Trophoblast cell (in vitro differentiated cells and primary cell): ENCODE measurements around the gene SCFD2.

Source experiments
- DNase-seq, 2 donors: peaks; one replicate each; pipeline ENCODE4 v3.0.0-alpha.2; 2016
- H2AFZ ChIP-seq: 2 replicates; pipeline ENCODE4 v1.6.1; 2013; ENCODE audit warnings: low read length, moderate library complexity, mild to moderate bottlenecking; ENCODE audit not compliant: insufficient read depth, poor library complexity
- H2AK5ac ChIP-seq: 2 replicates; pipeline ENCODE4 v1.6.1; 2013; ENCODE audit warnings: mild to moderate bottlenecking, low read length
- H2BK120ac ChIP-seq: 2 replicates; pipeline ENCODE4 v1.6.1; 2013; ENCODE audit warnings: low read length, mild to moderate bottlenecking, moderate library complexity; ENCODE audit not compliant: insufficient read depth, poor library complexity
- H2BK12ac ChIP-seq: 2 replicates; pipeline ENCODE4 v1.6.1; 2013; ENCODE audit warnings: mild to moderate bottlenecking, low read length, moderate library complexity
- H2BK5ac ChIP-seq: 2 replicates; pipeline ENCODE4 v1.6.1; 2013; ENCODE audit warnings: low read length, low read depth, moderate library complexity, mild to moderate bottlenecking; ENCODE audit not compliant: poor library complexity
- H3K14ac ChIP-seq: 2 replicates; pipeline ENCODE4 v1.6.1; 2013; ENCODE audit warnings: mild to moderate bottlenecking, low read length
- H3K18ac ChIP-seq: 2 replicates; pipeline ENCODE4 v1.6.1; 2013; ENCODE audit warnings: mild to moderate bottlenecking, low read length
- H3K23ac ChIP-seq: 2 replicates; pipeline ENCODE4 v1.6.1; 2013; ENCODE audit warnings: low read length
- H3K27ac ChIP-seq: 2 replicates; pipeline ENCODE4 v1.5.1; 2013; ENCODE audit warnings: low read depth, mild to moderate bottlenecking, inconsistent platforms, low read length, moderate library complexity
- H3K27me3 ChIP-seq: 2 replicates; pipeline ENCODE4 v1.6.1; 2013; ENCODE audit warnings: inconsistent platforms, mild to moderate bottlenecking, low read length, moderate library complexity; ENCODE audit not compliant: insufficient read depth
- H3K36me3 ChIP-seq, 2 experiments: 1 replicate in 1 of 2; 2 replicates in 1 of 2; pipeline ENCODE4 v1.6.1; 2013; ENCODE audit warnings: low read length in 2 of 2, mild to moderate bottlenecking in 2 of 2, moderate library complexity in 1 of 2; ENCODE audit not compliant: insufficient read depth in 2 of 2, control insufficient read depth in 1 of 2
- H3K4ac ChIP-seq: 2 replicates; pipeline ENCODE4 v1.6.1; 2013; ENCODE audit warnings: low read depth, mild to moderate bottlenecking, low read length, moderate library complexity
- H3K4me1 ChIP-seq, 2 experiments: 1 replicate in 1 of 2; 2 replicates in 1 of 2; pipeline ENCODE4 v1.6.1; 2013; ENCODE audit warnings: low read length in 2 of 2, mild to moderate bottlenecking in 2 of 2, moderate library complexity in 1 of 2; ENCODE audit not compliant: insufficient read depth in 2 of 2, control insufficient read depth in 1 of 2
- H3K4me2 ChIP-seq: 2 replicates; pipeline ENCODE4 v1.6.1; 2013; ENCODE audit warnings: inconsistent platforms, mild to moderate bottlenecking, low read length, moderate library complexity
- H3K4me3 ChIP-seq: 2 replicates; pipeline ENCODE4 v1.5.1; 2013; ENCODE audit warnings: mild to moderate bottlenecking, low read depth, low read length, inconsistent platforms
- H3K79me1 ChIP-seq: one replicate; pipeline ENCODE4 v1.6.1; 2013; ENCODE audit warnings: low read length
- H3K79me2 ChIP-seq: 2 replicates; pipeline ENCODE4 v1.6.1; 2013; ENCODE audit warnings: low read length, mild to moderate bottlenecking; ENCODE audit not compliant: control insufficient read depth, insufficient read depth, poor library complexity
- H3K9ac ChIP-seq: 2 replicates; pipeline ENCODE4 v1.6.1; 2013; ENCODE audit warnings: mild to moderate bottlenecking, low read length
- H3K9me3 ChIP-seq: 2 replicates; pipeline ENCODE4 v1.6.1; 2013; ENCODE audit warnings: low read depth, mild to moderate bottlenecking, control low read depth, inconsistent platforms, low read length; ENCODE audit not compliant: insufficient read depth
- H4K12ac ChIP-seq: 2 replicates; pipeline ENCODE4 v1.6.1; 2013; ENCODE audit warnings: low read depth, mild to moderate bottlenecking, low read length, moderate library complexity
- H4K8ac ChIP-seq: 2 replicates; pipeline ENCODE4 v1.6.1; 2013; ENCODE audit warnings: low read depth, mild to moderate bottlenecking, low read length, moderate library complexity
- H4K91ac ChIP-seq: one replicate; pipeline ENCODE4 v1.6.1; 2013; ENCODE audit warnings: low read depth, mild to moderate bottlenecking, low read length, moderate library complexity
- WGBS: extraction: QIAGEN DNeasy Blood & Tissue Kit; methylation state at CpG from one replicate; pipeline ENCODE4 v1.1.7; 2013; ENCODE audit warnings: missing lambda C conversion rate; ENCODE audit not compliant: insufficient read length, insufficient coverage; ENCODE audit errors: extremely low coverage; 5-methylcytosine and 5-hydroxymethylcytosine counted together

SCFD2 gene

DNA sequence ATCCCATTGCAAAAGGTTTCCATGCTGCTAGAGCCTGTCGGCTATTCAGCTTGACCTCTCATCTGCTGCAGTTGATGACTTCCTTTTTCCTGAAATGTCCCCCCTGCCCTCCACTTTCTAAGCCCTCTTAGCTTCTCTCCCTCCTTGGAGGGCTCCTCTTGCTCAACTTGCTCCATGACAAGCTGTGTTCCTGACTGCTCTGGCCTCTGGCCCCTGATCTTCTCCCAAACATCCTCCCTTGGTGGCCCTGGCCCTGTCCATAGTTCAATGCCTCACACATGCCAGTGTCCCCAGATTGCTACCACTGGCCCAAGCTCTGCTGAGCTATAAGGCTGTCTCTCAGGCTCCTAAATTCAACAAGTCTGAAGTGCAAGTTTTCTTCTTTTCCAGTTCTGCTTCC lies 474.1 kb downstream of the SCFD2 start:
- no peak overlapping the region for H2BK5ac ChIP-seq
- H2BK120ac ChIP-seq = no peak overlapping the region
- H3K79me1 ChIP-seq = no peaks in the 10 kb centered on the region
- H3K4me2 ChIP-seq = no peak overlapping the region
- no peak for DNase-seq
- no peaks in the 10 kb centered on the region for H3K36me3 ChIP-seq
- WGBS = no CpG with 5 or more reads among the region's 1 CpG
- no peak overlapping the region for H3K23ac ChIP-seq
- no peak overlapping the region for H3K27ac ChIP-seq
- H3K14ac ChIP-seq = no peak overlapping the region
- H3K4ac ChIP-seq = no peak overlapping the region
- H4K12ac ChIP-seq = no peak overlapping the region
- no peaks in the 10 kb centered on the region for H3K9me3 ChIP-seq
- peaks cover 0 to 2% of the 10 kb centered on the region in 2 experiments for H3K4me1 ChIP-seq
- no peak overlapping the region for H3K18ac ChIP-seq
- no peak overlapping the region for H4K91ac ChIP-seq
- H3K79me2 ChIP-seq = no peaks in the 10 kb centered on the region
- H3K27me3 ChIP-seq = no peaks in the 10 kb centered on the region
- H4K8ac ChIP-seq = no peak overlapping the region
- H2AK5ac ChIP-seq = no peak overlapping the region
- no peak overlapping the region for H3K4me3 ChIP-seq
- H3K9ac ChIP-seq = no peak overlapping the region
- no peak overlapping the region for H2AFZ ChIP-seq
- H2BK12ac ChIP-seq = no peak overlapping the region

DNA sequence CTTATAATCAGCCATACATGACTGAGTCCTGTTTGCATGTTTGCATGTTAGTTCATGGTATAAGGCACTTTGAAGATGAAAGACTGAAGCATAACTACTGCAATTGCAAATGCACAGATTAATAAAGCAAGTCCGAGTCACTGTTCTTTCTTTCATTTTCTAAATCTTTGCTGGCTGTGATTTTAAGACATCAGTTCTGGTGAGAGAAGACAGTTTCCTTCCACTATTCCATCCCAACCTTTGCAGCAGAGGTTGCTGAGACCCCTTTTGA lies 475.4 kb downstream of the SCFD2 start:
- H3K79me2 ChIP-seq = no peaks in the 10 kb centered on the region
- H2BK12ac ChIP-seq = no peak overlapping the region
- no peaks in the 10 kb centered on the region for H3K79me1 ChIP-seq
- no peak overlapping the region for H3K4me2 ChIP-seq
- H2AFZ ChIP-seq = no peak overlapping the region
- H4K8ac ChIP-seq = no peak overlapping the region
- H3K9me3 ChIP-seq = no peaks in the 10 kb centered on the region
- no peak overlapping the region for H4K12ac ChIP-seq
- no peak overlapping the region for H3K4ac ChIP-seq
- no peak overlapping the region for H3K9ac ChIP-seq
- WGBS = no CpG with 5 or more reads among the region's 1 CpG
- no peak overlapping the region for H4K91ac ChIP-seq
- H2AK5ac ChIP-seq = no peak overlapping the region
- H3K18ac ChIP-seq = no peak overlapping the region
- H3K23ac ChIP-seq = no peak overlapping the region
- no peak overlapping the region for H3K4me3 ChIP-seq
- no peaks in the 10 kb centered on the region for H3K27me3 ChIP-seq
- no peaks in the 10 kb centered on the region for H3K36me3 ChIP-seq
- H2BK120ac ChIP-seq = no peak overlapping the region
- no peak overlapping the region for H3K27ac ChIP-seq
- H2BK5ac ChIP-seq = no peak overlapping the region
- peaks cover 0 to 2% of the 10 kb centered on the region in 2 experiments for H3K4me1 ChIP-seq
- no peak for DNase-seq
- no peak overlapping the region for H3K14ac ChIP-seq

DNA sequence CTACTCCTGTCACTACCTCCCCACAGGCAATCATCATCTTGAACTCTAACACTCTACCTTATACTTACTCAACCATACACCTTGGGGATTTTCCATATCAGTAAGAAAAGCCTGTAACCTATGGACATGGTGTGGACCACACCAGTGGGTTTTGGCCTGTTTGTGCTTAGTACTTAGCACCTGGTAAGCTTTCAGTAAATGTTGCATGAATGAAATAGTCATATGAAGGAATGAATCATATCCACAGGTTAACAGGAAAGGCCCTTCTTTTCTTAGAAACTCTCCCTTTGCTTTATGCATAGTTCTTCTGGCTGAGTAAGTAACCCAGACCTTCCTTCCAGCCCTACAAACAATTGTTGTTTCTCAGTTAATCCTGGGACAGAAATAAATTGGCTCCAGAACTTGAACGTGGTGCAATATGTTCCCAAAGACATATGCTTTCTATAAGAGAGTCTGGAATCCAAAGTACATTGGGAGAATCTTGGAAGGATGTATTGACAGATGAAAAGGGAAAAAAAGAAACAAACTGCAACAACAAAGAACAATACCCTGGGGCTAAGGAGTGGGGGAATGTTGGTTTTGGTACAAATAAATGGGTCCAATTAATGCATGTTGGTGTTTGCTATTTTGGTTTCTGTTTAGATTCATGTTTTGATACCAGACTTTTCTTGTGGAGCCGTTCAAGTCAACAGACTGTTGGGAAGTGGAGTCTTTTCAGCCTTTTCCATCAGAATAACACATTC lies 475.9 kb downstream of the SCFD2 start:
- H3K79me2 ChIP-seq = no peaks in the 10 kb centered on the region
- H4K12ac ChIP-seq = no peak overlapping the region
- no peak overlapping the region for H2BK12ac ChIP-seq
- WGBS = no CpG with 5 or more reads among the region's 2 CpGs
- H2AFZ ChIP-seq = no peak overlapping the region
- no peaks in the 10 kb centered on the region for H3K9me3 ChIP-seq
- no peak overlapping the region for H3K4ac ChIP-seq
- H3K36me3 ChIP-seq = no peaks in the 10 kb centered on the region
- no peak overlapping the region for H3K9ac ChIP-seq
- no peak overlapping the region for H4K8ac ChIP-seq
- DNase-seq = no peak
- no peak overlapping the region for H3K27ac ChIP-seq
- no peak overlapping the region for H3K4me3 ChIP-seq
- no peak overlapping the region for H2BK5ac ChIP-seq
- H3K14ac ChIP-seq = no peak overlapping the region
- no peaks in the 10 kb centered on the region for H3K79me1 ChIP-seq
- H3K4me2 ChIP-seq = no peak overlapping the region
- H2BK120ac ChIP-seq = no peak overlapping the region
- no peak overlapping the region for H3K18ac ChIP-seq
- no peaks in the 10 kb centered on the region for H3K27me3 ChIP-seq
- H3K23ac ChIP-seq = no peak overlapping the region
- H2AK5ac ChIP-seq = no peak overlapping the region
- peaks cover 0 to 2% of the 10 kb centered on the region in 2 experiments for H3K4me1 ChIP-seq
- no peak overlapping the region for H4K91ac ChIP-seq

DNA sequence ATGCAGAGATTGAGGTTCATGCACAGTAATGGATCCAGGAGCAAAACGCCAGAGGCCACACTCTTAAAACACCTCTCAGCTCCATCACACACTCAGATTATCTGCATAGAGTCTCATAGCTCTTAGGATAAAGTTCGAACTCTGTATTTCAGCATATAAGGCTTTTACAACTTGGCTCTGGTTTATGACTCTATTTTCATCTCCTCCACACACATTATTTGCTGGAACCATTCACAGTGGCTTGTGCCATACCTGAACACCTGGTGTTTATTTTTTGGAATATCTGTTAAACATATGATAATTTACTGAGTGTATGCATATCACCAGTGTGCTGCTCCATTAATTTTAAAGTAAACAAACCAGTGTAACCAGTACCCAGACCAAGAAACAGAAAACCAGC lies 476.5 kb downstream of the SCFD2 start:
- Histone ChIP-seq H3K18ac (no peak overlapping the region), H3K79me2 (no peaks in the 10 kb centered on the region)

More for the DNA sequence above, 476.5 kb downstream of the SCFD2 start:
- Histone ChIP-seq H4K91ac (no peak overlapping the region), H3K9me3 (no peaks in the 10 kb centered on the region), H3K36me3 (no peaks in the 10 kb centered on the region), H4K8ac (no peak overlapping the region), H3K14ac (no peak overlapping the region), H3K79me1 (peaks cover 2% of the 10 kb centered on the region), H3K27ac (no peak overlapping the region), H3K27me3 (no peaks in the 10 kb centered on the region), H4K12ac (no peak overlapping the region), H3K23ac (no peak overlapping the region), H2BK5ac (no peak overlapping the region), H3K4ac (no peak overlapping the region), H2AFZ (no peak overlapping the region), H3K9ac (no peak overlapping the region), H2BK12ac (no peak overlapping the region), H3K4me1 (peaks cover 3 to 4% of the 10 kb centered on the region in 2 experiments), H2AK5ac (no peak overlapping the region), H3K4me2 (no peak overlapping the region), H2BK120ac (no peak overlapping the region), H3K4me3 (no peak overlapping the region)
- no peak for DNase-seq
- WGBS = no CpG with 5 or more reads among the region's 2 CpGs
